HG02852 (cell line): ENCODE results near the gene ADARB2.

Experiments used
- ATAC-seq: cut with Tn5 transposase; IDR thresholded peaks from one replicate; pipeline ENCODE4 v1.9.1; 2021; ENCODE audit warnings: mild to moderate bottlenecking, moderate library complexity; ENCODE audit not compliant: unreplicated experiment

ADARB2 gene

DNA sequence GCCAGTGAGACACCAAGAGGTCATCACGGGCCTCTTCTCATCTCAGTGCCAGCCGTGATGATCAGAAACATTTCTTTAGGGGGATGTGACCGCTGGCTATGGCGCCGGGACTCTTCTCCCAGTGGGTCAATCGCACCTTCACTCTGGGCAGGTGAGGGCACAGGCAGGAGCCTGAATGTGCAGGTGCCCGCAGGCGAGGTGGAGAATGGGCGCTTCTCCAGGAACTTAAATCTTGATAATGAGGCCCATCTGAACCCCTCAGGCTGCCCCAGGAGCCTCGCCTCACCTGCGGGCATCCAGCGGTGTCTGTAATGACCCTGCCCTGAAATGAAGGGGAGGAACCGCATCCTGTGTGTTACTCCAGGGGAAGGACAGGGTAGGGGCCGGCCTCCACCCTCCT, 204.7 kb downstream of the ADARB2 start:
- no peak for ATAC-seq

DNA sequence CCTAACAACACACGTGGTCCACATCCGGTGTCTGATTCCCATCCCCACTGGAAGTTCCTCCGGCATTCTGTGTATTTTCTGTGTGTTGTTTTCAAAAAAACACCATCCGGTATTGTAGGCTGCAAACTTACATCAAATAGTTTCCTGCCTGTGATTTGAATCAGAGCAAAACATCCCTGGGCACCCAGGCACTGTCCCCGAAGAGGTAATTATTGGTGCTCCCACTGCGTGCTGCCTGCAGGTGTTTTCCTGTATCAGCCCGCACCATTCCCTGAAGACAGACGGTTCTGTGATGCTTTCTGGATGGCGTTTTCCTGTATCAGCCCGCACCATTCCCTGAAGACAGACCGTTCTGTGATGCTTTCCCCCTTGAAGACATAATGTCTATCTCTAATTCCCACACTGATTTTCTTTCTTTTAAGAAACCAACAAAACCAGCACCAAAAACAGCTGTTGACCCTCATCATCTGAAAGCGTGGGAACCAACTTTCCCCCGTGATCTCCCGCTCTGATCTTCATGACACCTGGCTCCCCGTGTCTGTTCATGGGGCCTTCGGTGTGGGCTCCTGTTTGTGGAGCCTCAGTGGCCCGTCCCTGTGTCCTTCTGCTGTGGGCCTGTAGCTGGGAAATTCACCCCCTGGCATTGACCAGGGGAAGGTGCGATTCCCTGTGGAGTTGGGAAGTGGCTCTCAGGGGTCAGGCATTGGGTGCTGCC, 205.3 kb downstream of the ADARB2 start:
- no peak for ATAC-seq

DNA sequence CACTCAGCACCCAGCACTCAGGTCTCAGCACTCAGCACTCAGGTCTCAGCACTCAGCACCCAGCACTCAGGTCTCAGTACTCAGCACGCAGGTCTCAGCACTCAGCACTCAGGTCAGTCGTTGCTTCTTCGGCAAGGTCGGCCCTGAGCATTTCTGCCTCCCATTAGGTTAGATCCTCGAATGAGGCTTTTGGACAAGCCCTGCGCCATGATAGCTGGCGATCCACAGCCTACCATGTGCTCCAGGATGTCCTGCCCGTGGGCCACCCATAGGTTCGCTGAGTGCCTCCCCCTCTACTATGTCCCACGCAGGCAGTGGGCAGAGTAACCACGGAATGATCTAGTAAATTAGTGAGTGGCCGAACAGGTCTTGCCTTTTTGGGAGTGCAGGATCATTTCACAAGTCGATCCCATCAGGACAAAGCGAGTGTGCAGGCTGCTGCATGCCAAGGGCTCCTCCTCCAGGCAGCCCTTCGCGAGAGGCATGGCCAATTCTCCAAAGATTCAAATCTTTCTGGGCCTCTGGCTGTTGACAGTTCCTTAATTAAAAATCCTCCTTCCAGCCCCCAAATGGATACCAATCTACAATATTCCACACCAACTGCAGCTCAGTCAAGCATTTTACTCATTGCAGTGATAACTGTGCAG, 206.3 kb downstream of the ADARB2 start:
- ATAC-seq, result no peak

DNA sequence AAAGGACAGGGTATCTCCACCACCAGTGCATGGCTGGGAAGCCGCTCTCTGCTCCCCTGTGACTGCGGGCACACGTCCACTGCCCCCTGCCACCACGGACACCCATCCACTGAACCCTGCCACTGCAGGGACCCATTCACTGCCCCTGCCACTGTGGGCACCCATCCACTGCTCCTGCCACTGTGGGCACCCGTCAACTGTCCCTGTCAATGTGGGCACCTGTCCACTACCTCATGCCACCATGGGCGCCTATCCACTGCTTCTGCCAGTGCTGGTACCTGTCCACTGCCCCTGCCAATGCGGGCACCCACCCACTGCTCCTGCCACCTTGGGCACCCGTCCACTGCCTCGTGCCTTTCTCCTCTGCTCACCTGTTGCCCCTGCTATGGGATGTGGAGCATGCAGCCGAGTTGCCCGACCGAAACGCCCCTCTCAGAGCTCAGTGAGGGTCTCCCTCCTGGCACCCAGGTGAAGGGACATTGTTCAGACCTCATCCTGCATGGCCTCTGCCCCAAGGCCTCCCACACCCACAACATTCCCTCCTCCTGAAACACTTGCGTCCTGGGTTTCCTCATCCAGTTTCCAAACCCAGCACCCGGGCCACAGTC, 207.4 kb downstream of the ADARB2 start:
- ATAC-seq, result no peak

DNA sequence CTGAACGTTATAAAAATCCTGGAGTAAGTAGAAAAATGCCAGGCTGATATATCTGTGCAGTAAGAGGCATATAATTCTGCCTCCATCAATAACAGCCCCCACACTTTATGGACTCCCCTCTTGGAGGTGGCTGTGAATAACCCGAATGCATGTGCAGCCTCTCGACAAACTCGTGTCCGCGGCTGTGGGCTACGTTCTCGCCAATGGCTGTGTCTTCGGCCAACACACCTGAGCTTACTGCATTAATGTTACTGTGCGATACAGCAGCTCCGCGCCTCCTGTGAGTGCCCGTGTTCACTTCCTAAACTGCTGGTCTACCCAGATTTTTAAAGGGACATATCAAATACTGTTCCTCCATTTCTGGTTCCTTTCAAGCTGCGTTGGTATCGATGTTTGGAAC, 209.4 kb downstream of the ADARB2 start:
- ATAC-seq, result no peak

DNA sequence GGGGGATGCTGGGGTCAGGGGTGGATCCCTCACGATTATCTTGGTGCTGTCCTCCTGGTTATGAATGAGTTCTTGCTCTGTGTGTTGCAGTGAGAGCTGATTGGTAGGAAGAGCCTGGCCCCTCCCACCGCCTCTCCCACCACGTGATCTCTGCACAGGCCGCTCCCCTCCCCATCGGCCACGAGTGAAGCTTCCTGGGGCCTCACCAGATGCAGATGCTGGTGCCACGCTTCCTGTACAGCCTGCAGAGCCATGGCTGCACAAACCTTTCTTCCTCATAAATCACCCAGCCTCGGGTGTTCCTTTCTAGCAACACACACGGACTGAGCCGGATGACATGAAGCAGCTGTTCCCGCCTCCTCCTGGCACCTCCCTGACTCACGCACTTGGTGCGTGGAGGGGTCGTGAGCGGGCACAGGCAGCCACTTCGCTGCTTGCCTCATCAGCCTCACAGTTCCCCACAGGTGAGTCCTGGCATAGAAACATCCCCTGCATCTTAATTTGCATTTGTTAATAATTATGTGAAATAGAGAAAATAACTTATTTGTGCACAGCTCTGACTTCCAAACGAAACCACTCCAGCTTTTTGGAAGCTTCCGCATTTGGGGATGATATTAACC, 210.8 kb downstream of the ADARB2 start:
- ATAC-seq, result no peak

DNA sequence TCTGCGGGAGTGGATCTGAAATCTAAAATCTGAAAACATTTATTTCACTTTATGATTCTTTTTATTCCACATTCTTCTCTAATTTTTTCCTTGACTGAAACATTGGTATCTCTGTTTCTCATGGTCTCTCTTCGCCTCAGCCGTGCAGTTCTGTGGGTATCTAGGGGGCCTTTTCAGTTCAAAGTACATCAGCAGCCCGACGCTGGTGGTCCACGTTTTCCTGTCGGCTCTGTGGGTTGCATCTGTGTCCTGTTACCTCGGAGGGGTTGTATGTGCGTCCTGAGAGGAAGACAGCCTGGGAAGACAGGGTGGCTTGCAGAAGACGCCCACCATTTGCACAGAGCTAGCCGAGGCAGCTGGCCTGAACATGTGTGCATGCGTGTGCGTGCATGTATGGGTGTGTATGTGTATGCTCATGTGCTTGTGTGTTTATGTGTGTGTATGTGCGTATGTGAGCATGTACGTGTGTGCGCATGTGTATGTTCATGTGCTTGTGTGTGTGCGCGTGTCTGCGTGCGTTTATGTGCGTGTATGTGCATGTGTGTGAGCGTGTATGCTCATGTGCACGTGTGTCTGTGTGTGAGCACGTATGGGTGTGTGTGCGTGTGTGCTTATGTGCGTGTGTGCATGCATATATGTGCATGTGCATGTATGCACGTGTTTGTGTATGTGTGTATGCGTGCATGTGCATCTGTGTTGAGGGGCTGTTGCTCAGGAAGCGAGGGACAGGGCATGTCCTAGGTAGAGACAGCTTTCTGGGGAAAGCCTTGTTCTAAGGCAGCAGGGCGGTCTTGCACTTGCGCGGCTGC, 211.8 kb downstream of the ADARB2 start:
- ATAC-seq, result no peak

DNA sequence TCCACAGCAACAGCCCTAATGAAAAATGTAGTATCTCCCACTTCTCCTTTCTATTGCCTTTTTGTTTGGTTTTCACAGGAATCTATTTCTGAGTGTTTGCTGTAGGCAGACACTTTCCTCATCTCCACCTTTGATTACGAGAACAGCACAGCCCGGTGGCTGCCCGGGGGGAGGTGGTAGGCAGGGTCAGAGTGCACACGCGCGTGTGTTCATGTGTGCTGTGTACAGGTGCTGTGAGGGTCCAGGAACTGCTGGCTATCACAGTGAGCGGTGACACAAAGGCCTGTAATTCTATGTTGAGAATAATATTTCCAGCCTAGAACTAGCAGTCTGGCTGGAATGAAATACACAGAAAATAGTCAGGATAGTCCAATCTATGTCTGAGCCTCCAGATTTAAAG, 212.8 kb downstream of the ADARB2 start:
- no peak for ATAC-seq

DNA sequence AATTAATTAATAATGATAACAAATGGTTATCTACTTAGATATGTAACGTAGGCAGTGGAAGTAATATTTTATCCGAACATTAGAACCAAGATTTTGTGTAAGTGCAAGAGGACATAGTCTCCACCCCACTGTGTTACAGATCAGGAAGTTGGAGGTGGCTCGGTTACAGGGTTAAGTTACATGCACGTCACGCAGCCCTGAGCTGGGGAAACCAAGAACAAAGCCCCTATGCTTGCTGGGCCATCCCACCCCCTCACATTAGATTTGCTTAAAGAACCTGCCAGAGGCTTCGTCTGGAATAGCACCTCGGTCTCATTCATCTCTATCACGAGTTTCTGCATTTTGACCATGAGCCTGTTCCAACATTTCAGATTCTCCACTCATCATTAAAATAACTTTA, 214.1 kb downstream of the ADARB2 start:
- no peak for ATAC-seq

DNA sequence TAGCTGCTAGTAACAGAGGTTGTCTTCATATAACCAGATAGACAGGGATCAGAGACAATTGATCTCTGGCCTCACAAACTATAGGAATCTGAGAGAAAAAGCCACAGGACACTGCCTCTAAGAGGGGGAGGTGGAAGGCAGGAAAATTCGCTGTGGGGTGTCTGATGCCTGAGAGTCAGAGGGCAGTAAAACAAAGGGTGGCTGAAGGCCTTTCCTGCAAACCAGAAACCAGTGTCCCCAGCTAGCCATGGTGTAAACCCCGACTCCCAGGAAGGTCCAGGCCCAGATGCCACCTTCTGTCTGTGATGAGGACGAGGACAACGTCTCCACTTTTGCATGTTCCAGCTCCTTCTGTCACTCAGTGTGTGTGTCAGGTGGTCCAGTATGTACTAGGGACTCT, 215.1 kb downstream of the ADARB2 start:
- no peak for ATAC-seq

DNA sequence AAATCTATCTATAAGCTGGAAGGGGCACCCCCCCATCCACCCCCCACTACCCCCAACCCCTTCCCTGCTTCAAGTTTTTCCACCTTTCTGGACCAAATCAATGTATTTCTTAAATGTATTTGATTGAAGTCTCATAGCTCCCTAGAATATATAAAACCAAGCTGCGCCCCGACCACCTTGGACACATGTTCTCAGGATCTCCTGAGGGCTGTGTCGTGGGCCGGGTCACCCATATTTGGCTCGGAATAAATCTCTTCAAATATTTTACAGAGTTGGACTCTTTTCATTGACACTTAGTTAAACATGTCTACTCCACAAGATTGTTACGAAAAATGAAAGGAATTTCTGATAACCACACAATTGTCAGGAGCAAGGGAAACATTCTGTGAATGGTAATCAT, 215.6 kb downstream of the ADARB2 start:
- no peak for ATAC-seq

DNA sequence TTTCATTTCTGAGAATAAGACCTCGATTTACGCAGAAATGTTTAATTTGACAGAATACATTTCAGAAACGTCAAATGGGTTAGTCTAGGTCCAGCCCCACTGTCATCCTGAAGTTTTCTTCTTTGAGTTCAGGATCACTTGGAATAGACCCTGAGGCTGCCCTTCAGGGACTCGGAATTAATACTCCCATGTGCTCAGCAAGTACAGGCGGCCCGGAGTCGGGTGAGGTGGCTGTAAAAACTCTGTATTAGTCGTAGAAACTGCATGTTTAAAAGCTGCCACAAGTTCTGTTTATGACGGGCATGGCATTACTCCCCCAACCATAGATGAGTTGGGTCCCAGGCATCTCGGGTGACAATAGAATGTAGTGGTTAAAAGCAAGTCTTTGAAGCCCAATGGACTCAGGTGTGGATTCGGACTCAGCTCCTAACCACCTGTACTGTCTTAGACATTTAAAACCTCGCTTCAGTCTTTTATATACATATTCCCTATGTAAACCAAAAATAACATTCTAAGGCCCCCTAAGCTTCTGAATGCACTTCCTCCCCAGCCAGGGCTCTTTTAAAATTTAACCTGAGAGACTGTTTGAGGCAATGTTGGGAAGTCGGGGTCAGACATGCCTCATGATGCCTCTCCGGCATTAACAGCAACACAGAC, 216.3 kb downstream of the ADARB2 start:
- ATAC-seq, result no peak

DNA sequence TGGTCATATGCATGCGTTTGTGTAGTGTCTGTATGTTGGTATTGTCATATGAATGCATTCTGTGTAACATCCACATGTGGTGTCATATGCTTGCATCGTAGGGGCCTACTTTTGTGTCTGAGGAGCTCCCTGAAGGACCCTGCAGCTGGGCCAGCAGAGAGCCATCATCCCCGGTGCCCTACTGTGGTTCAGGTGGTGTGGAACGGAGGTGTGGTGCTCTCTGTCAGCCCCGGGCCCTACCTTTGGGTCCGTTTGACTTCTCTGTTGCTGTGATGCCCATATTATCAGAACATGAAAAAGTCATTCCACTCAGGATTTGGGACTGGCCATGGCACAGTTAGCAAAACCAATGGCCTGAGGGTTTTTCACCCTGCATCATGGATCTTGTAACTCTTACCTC, 217.9 kb downstream of the ADARB2 start:
- ATAC-seq, result no peak

DNA sequence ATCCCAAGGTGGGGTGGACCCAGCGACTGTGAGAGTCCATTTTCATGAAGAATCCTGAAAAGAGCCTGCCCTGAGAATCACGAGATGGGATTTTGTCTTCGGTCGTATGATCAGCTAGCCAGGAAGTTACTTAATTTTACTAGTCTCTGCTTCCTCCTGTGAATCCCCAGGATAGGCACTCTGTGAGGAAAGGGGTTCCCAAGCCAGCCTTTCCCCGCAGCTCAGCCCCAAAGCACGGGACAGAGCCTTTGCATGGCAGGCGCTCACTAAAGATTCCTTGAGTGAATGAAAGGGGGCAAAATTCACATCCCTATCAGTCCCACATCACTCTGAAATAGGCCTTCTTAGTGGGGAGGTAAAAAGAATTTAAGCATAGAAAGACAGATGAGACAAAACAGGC, 219.6 kb downstream of the ADARB2 start:
- ATAC-seq, result no peak

DNA sequence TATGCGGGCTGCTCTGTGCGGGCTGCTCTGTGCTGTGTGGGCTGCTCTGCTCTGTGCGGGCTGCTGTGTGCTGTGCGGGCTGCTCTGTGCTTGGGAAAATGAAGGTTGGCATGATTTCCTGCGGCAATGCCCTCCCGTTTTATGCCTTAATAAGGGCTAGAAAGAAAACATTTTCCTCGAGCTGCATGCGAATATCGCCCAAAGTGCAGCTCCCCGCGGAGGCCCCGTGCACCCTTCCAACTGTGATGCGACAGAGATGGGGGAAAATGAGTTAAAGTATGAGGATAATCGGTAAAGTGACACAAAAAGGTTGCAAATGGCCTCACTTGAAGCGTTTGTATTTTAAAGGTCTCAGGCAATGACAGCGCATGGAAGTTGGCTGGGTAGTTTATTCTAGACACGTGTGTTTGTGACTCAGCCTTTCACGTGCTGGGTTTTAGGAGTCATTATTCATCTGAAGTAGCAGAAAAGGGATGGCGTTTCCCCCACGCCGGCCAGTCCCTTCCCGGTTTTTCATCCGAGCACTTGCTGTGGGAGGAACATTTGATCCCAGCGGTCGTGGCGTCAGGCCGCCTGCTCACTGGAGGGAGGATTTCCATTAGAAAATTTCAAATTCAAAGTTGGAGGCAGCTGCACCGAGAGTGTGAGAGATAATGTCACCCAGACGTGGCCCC, 220.7 kb downstream of the ADARB2 start:
- no peak for ATAC-seq

DNA sequence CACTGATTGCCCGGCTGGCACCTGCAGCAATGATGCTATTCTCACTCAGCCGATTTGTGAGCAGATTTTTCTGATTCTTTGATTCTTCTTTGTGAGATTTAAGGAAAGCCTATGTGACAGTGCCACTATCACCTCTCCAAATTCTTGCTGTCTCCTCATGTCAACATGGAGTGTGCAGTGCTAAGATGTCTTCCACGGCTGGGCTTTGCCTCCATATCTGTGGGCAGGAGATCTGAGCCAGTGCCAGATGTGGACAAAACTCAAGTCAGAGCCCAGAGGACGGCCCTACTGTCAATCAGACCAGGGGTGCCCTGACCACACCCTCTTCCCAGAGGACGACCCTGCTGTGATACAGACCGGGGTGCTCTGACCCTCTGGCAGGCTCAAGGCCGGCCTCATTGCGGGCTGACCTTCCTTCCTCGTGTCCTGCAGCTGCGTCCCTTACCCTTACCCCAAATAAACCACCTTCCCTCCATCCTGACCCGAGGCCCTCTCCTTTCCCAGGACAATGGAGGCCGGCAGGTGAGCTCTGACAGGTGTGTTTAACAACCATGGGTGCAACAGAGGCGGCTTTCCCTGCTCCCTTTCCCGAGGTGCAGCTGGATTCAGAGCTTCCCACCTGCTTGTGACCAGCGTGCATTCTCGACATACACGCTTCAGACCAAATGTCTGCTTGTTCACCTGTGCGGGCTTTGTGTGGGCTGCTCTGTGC, 221.4 kb downstream of the ADARB2 start:
- ATAC-seq, result no peak

DNA sequence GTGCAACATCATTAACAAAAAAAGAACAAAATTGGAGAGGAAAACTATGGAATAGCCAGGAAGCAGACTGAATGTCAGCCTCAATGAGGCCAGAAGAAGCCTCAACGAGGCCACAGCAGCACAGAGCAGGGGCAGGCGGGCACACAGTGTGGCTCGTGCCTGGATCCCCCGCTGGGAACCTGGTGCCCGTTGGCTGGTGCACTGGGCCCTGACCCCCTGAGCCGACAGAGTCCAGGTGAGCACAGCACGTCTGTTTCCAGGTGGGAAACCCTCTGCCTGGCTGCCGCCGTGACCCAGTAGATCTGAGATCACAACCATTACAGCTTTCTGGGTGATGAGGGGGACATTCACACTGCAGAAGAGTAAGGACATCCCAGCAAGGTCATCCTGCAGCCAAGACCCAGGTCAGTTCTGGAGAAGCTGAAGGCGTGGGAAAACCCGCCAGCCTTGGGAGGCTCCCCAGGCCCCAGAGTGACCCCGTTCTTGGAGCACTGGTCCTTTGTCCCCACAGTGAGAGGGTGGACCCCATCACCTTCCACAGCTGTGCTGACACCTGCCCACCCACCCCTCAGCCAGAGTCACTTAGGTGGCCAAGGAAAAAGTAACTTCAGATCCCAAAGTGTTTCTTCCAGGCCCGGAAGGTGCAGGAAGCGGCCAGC, 222.1 kb downstream of the ADARB2 start:
- no peak for ATAC-seq

DNA sequence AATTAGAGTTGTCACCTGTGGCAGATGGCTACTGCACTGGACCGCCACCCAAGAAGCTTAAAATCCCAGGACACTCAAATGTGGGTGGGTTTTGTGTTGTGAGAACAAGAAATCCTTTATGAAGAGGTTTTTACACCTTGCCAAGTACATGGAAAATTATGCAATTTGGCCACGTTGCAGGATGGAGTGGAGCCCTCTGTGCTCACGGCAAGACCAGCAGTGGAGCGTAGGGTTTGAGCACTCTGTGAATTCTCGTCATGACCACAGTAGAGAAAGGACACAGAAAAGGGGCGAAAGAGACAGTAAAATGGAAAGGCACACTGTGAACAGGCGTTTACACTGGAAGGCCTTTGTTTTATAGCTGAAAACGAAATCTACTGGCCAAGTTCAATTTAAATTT, 222.6 kb downstream of the ADARB2 start:
- no peak for ATAC-seq

DNA sequence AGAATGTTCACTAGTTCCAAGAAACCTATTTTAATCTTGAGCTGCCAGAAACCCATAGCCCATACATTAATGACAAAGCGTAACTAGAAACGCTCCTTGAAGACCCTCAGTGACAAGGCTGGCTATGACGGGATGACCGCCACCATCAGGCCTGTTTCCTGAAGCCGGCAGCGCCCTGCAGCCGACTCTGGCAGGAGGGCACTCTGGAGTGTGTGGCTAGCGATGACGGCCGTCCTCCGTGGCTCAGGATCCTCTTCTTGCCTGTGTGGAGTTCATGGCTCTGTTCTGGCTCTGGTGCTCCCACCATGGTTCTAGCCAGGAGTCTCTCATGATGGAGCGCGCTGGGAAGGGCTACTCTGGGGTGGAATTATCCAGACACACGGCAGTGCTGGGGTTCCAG, 224.1 kb downstream of the ADARB2 start:
- no peak for ATAC-seq
